HL-60 (cell line): ENCODE measurements around the gene CALU.

Experiments used
- DNase-seq, 2 experiments: peaks; one replicate each; pipeline ENCODE4 v3.0.0-alpha.2; 2010 to 2020; ENCODE audit warnings: low read depth in 1 of 2, low spot score in 1 of 2
- H3K27ac ChIP-seq: fragments of 250-450 bp; sonication (Bioruptor Pico); replicated peaks from 2 replicates; pipeline ENCODE4 v1.5.1; 2020; ENCODE audit warnings: mild to moderate bottlenecking, moderate library complexity
- H3K27me3 ChIP-seq: fragments of 250-450 bp; sonication (Bioruptor Pico); 2 replicates; pipeline ENCODE4 v1.5.1; 2021; ENCODE audit warnings: mild to moderate bottlenecking, moderate library complexity; ENCODE audit not compliant: insufficient read depth, poor library complexity, severe bottlenecking
- H3K4me3 ChIP-seq: replicated peaks from 2 replicates; pipeline ENCODE4 v1.5.1; 2011; ENCODE audit warnings: mild to moderate bottlenecking, control low read depth, low read length; ENCODE audit not compliant: insufficient read depth
- GABPA ChIP-seq: IDR thresholded peaks from 2 replicates; pipeline ENCODE4 v1.6.1; 2012; ENCODE audit warnings: low read depth
- POLR2AphosphoS5 ChIP-seq: IDR thresholded peaks from 2 replicates; pipeline ENCODE4 v1.6.1; 2012; ENCODE audit warnings: low read depth
- SPI1 ChIP-seq: IDR thresholded peaks from 2 replicates; pipeline ENCODE4 v1.6.1; 2012; ENCODE audit warnings: low read depth, mild to moderate bottlenecking, borderline replicate concordance
- TF ChIP-seq, protein P1 (sequence below): IDR thresholded peaks from one replicate; pipeline ENCODE4 v1.5.1; 2011; ENCODE audit warnings: low read length, control low read depth, inconsistent platforms; ENCODE audit not compliant: insufficient read depth
- TF ChIP-seq, protein P2 (sequence below): IDR thresholded peaks from 2 replicates; pipeline ENCODE4 v1.6.1; 2012; ENCODE audit warnings: low read depth; ENCODE audit not compliant: insufficient replicate concordance

Gene CALU

DNA sequence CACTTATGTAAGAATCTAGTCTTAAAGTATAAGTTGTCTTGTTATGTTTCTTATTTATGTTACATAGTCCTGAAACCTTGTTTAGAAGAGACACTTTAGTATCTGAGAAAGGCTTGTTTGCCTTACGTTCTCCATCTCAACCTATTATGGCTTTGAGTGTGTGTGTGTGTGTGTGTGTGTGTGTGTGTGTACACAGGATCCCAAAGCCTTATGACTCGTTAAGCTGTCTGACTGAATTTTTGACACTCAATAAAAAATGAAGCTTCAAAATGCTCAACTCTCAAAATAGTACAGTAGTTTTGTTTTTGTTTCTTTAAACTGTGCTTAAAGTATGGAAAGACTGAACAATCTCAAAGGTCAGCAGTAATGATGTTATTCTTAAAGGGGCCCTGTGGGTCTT lies 18.0 kb downstream of the CALU start:
- Histone ChIP-seq H3K4me3 (no peak overlapping the region), H3K27ac (no peak overlapping the region), H3K27me3 (no peaks in the 10 kb centered on the region)
- TF ChIP-seq, protein P1, sequence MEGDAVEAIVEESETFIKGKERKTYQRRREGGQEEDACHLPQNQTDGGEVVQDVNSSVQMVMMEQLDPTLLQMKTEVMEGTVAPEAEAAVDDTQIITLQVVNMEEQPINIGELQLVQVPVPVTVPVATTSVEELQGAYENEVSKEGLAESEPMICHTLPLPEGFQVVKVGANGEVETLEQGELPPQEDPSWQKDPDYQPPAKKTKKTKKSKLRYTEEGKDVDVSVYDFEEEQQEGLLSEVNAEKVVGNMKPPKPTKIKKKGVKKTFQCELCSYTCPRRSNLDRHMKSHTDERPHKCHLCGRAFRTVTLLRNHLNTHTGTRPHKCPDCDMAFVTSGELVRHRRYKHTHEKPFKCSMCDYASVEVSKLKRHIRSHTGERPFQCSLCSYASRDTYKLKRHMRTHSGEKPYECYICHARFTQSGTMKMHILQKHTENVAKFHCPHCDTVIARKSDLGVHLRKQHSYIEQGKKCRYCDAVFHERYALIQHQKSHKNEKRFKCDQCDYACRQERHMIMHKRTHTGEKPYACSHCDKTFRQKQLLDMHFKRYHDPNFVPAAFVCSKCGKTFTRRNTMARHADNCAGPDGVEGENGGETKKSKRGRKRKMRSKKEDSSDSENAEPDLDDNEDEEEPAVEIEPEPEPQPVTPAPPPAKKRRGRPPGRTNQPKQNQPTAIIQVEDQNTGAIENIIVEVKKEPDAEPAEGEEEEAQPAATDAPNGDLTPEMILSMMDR = no peak
- TF ChIP-seq, protein P2, sequence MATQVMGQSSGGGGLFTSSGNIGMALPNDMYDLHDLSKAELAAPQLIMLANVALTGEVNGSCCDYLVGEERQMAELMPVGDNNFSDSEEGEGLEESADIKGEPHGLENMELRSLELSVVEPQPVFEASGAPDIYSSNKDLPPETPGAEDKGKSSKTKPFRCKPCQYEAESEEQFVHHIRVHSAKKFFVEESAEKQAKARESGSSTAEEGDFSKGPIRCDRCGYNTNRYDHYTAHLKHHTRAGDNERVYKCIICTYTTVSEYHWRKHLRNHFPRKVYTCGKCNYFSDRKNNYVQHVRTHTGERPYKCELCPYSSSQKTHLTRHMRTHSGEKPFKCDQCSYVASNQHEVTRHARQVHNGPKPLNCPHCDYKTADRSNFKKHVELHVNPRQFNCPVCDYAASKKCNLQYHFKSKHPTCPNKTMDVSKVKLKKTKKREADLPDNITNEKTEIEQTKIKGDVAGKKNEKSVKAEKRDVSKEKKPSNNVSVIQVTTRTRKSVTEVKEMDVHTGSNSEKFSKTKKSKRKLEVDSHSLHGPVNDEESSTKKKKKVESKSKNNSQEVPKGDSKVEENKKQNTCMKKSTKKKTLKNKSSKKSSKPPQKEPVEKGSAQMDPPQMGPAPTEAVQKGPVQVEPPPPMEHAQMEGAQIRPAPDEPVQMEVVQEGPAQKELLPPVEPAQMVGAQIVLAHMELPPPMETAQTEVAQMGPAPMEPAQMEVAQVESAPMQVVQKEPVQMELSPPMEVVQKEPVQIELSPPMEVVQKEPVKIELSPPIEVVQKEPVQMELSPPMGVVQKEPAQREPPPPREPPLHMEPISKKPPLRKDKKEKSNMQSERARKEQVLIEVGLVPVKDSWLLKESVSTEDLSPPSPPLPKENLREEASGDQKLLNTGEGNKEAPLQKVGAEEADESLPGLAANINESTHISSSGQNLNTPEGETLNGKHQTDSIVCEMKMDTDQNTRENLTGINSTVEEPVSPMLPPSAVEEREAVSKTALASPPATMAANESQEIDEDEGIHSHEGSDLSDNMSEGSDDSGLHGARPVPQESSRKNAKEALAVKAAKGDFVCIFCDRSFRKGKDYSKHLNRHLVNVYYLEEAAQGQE = no peak
- TF ChIP-seq POLR2AphosphoS5 (no peak), SPI1 (no peak), GABPA (no peak)
- DNase-seq = no peak

DNA sequence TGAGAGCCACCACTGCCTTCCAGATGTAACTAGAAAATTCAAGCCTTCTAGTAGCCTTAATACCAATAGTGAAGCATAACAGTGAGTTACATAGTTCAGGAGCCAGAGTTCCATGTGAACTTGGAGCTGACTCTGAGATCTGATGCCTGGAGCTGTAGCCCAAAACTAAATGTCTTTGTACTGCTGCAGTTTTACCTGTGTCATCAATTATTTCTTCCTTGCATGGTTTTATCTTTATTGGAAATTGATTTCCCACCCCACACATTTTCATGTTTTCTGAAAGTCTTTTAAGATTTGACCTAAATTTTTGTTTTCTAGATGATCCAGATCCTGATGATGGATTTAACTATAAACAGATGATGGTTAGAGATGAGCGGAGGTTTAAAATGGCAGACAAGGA lies 19.4 kb downstream of the CALU start:
- no peak for DNase-seq
- no peak for TF ChIP-seq POLR2AphosphoS5
- TF ChIP-seq, protein P2 = no peak
- TF ChIP-seq, protein P1 = no peak
- TF ChIP-seq GABPA = no peak
- TF ChIP-seq SPI1 = no peak

DNA sequence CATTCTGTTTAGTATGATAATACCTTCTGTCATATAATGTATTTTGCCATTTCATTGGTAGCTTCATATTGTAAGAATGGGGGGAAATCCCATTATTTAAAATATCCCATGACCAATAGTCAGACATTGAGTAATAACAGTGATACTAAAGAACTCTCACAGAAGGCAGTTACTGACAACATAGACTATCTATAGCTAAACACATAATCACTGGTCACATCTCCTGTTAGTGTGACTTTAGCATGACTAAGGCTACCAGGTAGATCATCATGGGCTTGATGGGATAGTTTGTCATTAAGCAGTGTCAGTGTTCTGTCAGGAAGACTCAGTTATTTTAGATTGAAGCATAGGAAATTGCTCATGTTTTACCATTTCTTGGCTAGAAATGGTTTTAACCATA lies 20.1 kb downstream of the CALU start:
- H3K4me3 ChIP-seq = no peak overlapping the region
- no peak for DNase-seq
- H3K27me3 ChIP-seq = no peaks in the 10 kb centered on the region
- TF ChIP-seq SPI1 (no peak), POLR2AphosphoS5 (no peak)
- H3K27ac ChIP-seq = no peak overlapping the region

More for the DNA sequence above, 19.4 kb downstream of the CALU start:
- no peak overlapping the region for H3K4me3 ChIP-seq
- H3K27me3 ChIP-seq = no peaks in the 10 kb centered on the region
- no peak overlapping the region for H3K27ac ChIP-seq

DNA sequence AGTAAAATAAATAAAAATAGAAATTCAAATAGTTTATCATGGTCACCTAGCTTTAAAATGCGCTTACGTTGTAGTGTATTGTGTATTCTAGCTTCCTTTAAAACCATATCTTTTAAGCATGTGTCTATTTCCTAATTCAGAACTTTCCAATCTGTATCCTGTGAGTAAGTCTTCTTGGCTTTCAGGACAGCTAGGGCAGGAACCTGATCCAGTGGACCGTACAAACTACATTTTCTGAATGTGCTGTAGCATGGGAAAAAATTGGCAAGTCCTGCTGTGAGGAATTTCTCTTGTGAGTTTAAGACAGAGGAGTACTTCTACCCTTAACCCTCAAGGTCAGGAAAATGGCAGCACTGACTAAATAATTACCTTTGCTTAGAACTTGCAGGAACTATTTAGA lies 24.4 kb downstream of the CALU start:
- Histone ChIP-seq H3K4me3 (no peak overlapping the region), H3K27ac (no peak overlapping the region), H3K27me3 (no peaks in the 10 kb centered on the region)
- DNase-seq = no peak
- TF ChIP-seq, protein P2 = no peak
- TF ChIP-seq SPI1 = no peak
- TF ChIP-seq, protein P1 = no peak
- no peak for TF ChIP-seq POLR2AphosphoS5
- TF ChIP-seq GABPA = no peak
